Progenitor cell of endocrine pancreas (in vitro differentiated cells): Measurements from ENCODE around the gene MORC4. TPM values are rescaled to one million over a fixed set of nuclear protein-coding genes. Genes with fewer than 3 reads are reported as not detected.

Experiments
- DNase-seq: peaks from one replicate; pipeline ENCODE4 v3.0.0; 2021; ENCODE audit warnings: low spot score; ENCODE audit not compliant: unreplicated experiment
- H3K27ac Mint-ChIP-seq: 2 replicates; pipeline ENCODE4 v1.8.0; 2021; ENCODE audit warnings: mild to moderate bottlenecking, moderate library complexity, mixed read lengths
- H3K27me3 Mint-ChIP-seq: 2 replicates; pipeline ENCODE4 v1.8.0; 2021; ENCODE audit warnings: mixed read lengths
- H3K36me3 Mint-ChIP-seq: 2 replicates; pipeline ENCODE4 v1.8.0; 2022; ENCODE audit warnings: mixed read lengths; ENCODE audit not compliant: insufficient read depth
- H3K4me1 Mint-ChIP-seq: 2 replicates; pipeline ENCODE4 v1.8.0; 2021; ENCODE audit warnings: low read depth, mixed read lengths
- H3K4me3 Mint-ChIP-seq: 2 replicates; pipeline ENCODE4 v1.8.0; 2021; ENCODE audit warnings: low read depth, mild to moderate bottlenecking, moderate library complexity, mixed read lengths
- H3K9me3 Mint-ChIP-seq: 2 replicates; pipeline ENCODE4 v1.8.0; 2021; ENCODE audit warnings: low read depth, mixed read lengths
- CTCF ChIP-seq: fragments of 200-600 bp; sonication (generic); IDR thresholded peaks from one replicate; pipeline ENCODE4 v1.5.0; 2021; ENCODE audit warnings: antibody characterized with exemption, mild to moderate bottlenecking; ENCODE audit not compliant: unreplicated experiment
- total RNA-seq: library from RNA; stranded (reverse); gene quantifications from 2 replicates; pipeline ENCODE4 v1.2.1, GENCODE V29; 2021

Gene MORC4
- total RNA-seq, 1 donor from 2014 or later, result 15.8 TPM

DNA sequence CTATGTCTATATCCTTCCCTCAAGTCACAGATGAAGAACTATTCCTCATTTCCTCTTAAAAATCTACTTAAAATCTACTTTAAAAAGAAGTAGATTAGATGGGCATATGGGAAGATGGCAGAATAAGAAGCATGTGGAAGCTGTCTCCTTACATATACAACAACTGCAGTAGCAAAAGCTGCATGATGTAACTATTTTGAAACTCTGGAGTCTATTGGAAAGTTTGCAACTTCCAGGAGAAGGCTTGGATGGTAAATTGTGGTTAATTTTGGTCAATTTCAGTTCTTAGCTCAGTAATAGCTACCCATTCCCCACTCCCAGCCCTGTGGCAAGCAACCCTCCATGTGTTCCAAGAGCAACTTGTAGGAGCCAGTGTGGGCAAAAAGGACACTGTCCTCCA lies 36.9 kb downstream of the MORC4 start:
- TF ChIP-seq CTCF, result no peak
- Mint-ChIP-seq H3K4me3 (no peak overlapping the region), H3K9me3 (peaks cover 27% of the 10 kb centered on the region), H3K27me3 (no peaks in the 10 kb centered on the region), H3K36me3 (peaks cover 12% of the 10 kb centered on the region), H3K4me1 (no peaks in the 10 kb centered on the region), H3K27ac (no peak overlapping the region)
- DNase-seq, result no peak

DNA sequence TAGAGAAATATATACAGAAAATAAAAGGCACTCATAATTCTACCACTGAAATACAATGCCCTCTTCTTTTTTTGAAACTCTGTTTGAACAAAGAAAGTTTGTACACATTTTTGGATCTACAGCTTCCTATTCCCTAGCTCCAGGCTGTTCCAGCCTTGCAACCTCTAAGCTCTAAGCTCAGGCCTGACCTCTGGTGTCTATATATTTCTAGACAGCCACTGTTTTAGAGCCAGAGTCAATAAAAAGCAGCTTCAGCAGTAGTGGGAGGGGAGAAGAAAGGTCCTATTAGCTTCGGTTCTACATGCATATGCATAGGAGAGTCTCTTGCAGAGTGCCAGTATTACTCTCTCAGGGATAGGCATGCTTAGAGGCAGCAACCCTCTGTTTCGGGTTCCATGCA lies 40.1 kb downstream of the MORC4 start:
- peak; percentile 49 for TF ChIP-seq CTCF
- H3K27me3 Mint-ChIP-seq, result no peaks in the 10 kb centered on the region
- H3K4me3 Mint-ChIP-seq, result no peak overlapping the region
- peaks cover 5% of the 10 kb centered on the region for H3K4me1 Mint-ChIP-seq
- DNase-seq, result no peak
- peaks cover 14% of the 10 kb centered on the region for H3K36me3 Mint-ChIP-seq
- H3K27ac Mint-ChIP-seq, result no peak overlapping the region
- H3K9me3 Mint-ChIP-seq, result peaks cover 12% of the 10 kb centered on the region

GRCh38 chrX:106957856-106958255 lies 42.2 kb downstream of the MORC4 start:
- no peak for DNase-seq
- H3K9me3 Mint-ChIP-seq, result peaks cover 4% of the 10 kb centered on the region
- H3K4me3 Mint-ChIP-seq, result no peak overlapping the region
- H3K4me1 Mint-ChIP-seq, result peaks cover 7% of the 10 kb centered on the region
- no peak for TF ChIP-seq CTCF
- no peaks in the 10 kb centered on the region for H3K27me3 Mint-ChIP-seq
- no peak overlapping the region for H3K27ac Mint-ChIP-seq
- H3K36me3 Mint-ChIP-seq, result peaks cover 9% of the 10 kb centered on the region

GRCh38 chrX:106955004-106955772 lies 44.8 kb downstream of the MORC4 start:
- Mint-ChIP-seq H3K4me1 (peaks cover 12% of the 10 kb centered on the region), H3K4me3 (no peak overlapping the region), H3K27ac (no peak overlapping the region), H3K27me3 (no peaks in the 10 kb centered on the region), H3K36me3 (peaks cover 5% of the 10 kb centered on the region), H3K9me3 (peaks cover 8% of the 10 kb centered on the region)
- no peak for DNase-seq
- TF ChIP-seq CTCF, result no peak

GRCh38 chrX:106954041-106954440 lies 46.0 kb downstream of the MORC4 start:
- peaks cover 8% of the 10 kb centered on the region for H3K36me3 Mint-ChIP-seq
- no peak for DNase-seq
- no peaks in the 10 kb centered on the region for H3K27me3 Mint-ChIP-seq
- peaks cover 12% of the 10 kb centered on the region for H3K4me1 Mint-ChIP-seq
- no peak for TF ChIP-seq CTCF
- no peak overlapping the region for H3K4me3 Mint-ChIP-seq
- peaks cover 12% of the 10 kb centered on the region for H3K9me3 Mint-ChIP-seq
- no peak overlapping the region for H3K27ac Mint-ChIP-seq
